Smooth muscle cell of the brain vasculature (primary cell): ENCODE results near the gene GOLGA6D.
"Not testable (repeated sequence)": the region's sequence is repeated elsewhere in the genome, so short reads cannot be mapped to it uniquely, and the experiment has no call there.

Experiments used
- DNase-seq: peaks from one replicate; pipeline ENCODE4 v3.0.0-alpha.2; 2012; ENCODE audit warnings: low read depth, low spot score

GOLGA6D gene

DNA sequence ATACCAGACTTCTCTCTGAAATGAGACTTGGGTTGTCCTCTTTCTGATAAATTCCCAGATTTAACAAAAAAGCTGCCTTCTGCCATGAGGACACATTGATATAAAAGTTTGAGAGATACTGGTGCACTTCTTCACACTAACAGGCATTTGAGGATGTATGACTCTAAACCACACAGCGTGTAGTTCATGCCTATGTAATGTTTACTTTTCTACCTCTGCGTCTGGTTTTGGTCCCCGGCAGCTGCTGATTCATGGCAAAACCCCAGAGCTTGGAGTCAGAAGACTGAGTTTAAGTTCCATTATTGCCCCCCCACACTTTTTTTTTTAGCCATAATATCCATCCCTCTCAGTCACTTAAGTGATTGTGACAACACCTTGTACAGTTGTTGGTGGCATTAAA lies 1.5 kb downstream of the GOLGA6D start:
- DNase-seq, result not testable (repeated sequence)

DNA sequence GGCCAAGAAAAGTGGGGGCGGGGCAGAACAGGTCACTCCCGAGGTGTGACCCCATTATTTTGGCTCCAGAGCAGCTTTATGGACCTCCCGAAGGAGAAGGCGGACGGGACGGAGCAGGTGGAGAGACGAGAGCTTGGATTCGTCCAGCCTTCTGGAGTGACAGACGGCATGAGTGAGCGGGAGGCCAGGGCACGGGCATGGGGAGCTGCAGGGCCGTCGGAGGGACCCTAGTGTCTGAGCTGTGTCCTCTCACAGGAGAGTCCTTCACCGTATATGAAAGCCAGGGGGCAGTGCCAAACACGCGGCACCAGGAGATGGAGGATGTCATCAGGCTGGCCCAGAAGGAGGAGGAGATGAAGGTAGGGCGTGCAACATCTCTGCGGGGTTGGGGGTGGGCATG lies 11.0 kb downstream of the GOLGA6D start:
- not testable (repeated sequence) for DNase-seq

DNA sequence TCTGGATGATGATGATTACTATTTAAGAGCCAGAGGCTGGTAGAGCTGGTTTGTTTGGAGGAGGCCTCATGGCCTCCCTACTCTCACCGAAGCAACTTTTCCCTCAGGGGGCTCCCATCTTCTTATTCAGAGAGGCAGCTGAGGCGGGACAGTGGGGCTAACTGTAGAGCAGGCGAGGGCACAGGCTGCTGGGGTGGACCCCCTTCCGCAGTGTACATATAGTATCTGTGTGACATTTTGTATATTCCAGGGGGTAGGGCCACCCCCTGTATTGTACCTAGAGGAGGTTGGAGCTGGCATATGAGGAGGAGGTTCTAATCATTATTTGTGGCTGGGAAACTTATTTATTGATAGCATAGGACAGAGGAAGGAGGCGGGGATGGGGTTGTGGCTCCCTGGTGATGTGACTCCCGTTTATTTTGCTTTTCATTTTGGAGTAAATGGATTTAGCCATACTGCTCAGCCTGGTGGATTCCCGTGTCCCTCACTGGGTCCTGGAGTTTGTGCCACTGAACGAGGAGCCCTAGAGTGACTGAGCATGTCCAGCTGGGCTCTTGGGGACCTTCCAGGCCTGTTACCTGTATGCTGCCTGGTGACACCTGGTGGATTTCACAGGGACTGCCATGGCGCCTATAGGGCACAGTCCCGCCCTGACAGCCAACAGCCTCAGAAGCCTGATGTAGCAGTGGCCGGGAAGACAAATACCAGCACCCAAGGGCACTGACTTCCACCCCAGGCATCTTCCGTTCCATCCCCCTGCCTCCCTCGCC lies 16.1 kb downstream of the GOLGA6D start:
- DNase-seq, result not testable (repeated sequence)

DNA sequence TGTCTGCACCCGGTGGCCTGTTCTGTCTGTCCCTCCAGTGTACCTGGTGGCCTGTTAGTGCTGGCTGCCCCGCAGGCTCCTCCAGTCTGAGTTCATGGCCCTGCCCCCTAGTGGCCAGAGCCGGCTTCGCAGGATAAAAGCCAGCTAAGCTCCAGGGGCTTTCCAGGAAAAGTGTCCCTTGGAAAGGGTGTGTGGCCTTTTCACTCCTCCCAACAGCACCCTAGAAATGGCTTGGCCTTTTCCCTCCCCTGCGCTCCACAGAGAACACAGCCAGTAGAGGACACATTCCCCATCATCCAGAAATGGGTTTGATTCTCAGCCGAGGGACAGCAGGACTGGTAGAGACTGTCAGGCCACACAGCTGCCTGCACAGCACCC lies 16.7 kb downstream of the GOLGA6D start:
- DNase-seq, result not testable (repeated sequence)

DNA sequence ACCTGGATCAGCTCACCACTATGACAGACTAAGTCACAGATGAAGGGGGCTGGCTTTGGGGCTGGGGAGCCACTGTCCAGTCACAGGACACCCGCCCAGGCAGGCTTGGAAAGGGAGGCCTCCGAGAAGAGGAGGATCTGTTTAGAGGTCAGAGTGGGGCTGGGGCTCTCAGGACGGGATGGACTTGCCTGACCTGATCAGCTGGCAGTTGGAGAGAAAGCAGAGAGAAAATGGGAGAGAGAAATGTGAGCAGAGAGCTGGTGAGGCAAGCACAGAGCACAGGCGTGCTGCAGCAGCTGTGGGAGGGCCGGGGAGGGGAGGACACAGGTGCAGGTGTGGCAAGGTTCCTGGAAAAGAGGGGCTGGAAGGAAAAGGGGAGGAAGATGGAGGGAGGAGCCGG lies 17.4 kb downstream of the GOLGA6D start:
- not testable (repeated sequence) for DNase-seq

DNA sequence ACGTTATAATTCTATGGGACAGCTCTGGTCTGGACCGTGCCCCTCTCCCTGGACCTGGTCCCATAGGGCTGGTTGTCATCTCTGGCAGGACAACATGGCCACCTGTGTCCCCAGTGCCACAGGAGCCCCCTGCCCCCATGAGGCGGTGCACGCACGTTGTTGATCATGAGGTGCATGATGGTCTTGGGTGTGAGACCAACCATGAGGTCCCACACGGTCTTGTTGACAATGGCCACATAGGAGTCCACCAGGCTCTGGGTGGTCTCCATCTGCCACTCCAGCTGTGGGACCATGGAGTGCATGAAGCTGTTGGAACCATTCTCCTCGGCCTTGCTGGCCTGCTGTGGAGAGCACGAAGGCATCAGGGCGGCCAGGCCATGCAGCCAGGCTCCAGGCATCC lies 19.7 kb downstream of the GOLGA6D start:
- no peak for DNase-seq

DNA sequence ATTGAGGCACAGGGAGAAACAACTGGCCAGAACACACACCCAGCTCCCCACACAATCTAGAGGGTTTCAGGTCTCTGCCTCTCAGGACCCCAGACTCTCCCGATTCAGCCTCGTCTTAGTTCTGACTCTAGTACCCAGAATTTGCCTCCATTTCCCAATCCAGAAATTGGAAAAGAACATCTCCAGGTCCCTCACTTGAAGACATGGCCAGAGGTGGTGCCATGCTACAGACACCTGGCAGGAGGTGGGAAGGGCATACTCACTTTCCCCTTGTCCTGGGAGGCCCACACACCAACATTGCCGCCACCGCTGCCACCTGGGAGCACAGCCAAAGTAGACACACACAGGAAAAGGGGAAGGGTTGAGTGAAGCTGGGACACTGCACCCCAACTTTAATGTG lies 20.1 kb downstream of the GOLGA6D start:
- DNase-seq, result not testable (repeated sequence)

DNA sequence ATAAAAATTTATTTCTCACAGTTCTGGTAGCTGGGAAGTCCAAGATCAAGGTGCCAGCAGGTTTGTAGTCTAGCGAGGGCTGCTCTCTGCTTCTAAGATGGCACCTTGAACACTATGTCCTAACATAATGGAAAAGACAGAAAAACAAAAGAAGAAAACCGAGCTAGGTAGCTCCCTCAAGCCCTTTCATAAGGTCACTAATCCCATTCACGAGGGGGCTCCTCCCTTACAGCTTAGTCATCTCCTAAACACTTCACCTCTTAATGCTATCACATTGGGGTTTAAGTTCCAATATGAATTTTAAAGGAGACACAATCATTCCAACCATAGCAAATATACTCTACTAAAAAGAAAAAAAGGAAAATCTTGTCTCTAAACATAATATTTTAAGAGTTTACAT lies 23.6 kb downstream of the GOLGA6D start:
- DNase-seq, result no peak

DNA sequence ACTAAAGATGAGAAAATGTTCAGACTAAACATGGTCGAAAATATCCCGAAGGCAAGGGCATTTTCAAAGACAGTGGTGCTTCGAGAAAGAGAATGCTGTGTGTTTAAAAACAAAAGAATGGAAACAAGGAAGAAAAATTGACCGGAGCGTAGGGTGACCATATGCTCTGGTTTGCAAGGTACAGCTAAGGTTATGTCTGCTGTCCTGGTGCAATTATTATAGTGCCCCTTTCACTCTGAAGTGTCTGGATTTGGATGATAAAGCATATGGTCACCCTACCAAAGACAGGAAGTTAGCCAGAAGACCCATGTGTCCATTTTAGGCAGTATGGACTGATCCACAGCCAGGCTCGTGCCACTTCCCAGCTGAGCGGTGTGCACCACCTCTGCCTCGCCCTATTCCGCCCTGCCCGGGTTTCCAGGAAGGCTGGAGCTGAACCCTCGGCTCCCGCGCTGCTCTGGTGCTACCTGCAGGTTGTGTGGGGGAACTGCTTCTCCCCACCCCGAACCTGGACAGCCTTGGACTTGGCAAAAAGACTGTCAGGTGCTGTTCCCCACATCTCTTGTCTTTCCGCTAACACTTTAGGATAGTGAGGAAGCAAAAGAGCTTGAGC lies 25.2 kb downstream of the GOLGA6D start:
- DNase-seq, result no peak

DNA sequence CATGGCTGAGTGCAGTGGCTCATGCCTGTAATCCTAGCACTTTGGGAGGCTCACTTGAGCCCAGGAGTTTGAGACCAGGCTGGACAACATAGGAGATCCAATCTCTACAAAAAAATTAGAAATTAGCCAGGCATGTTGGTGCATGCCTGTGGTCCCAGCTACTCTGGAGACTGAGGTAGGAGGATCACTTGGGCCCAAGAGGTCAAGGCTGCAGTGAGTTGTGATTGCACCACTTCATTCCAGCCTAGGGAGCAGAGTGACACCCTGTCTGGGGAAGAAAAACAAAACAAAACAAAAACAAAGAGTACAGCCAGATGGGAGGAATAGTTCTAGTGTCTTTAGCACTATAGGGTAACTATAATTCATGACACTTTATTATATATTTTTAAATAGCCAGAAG lies 27.1 kb downstream of the GOLGA6D start:
- DNase-seq, result no peak

DNA sequence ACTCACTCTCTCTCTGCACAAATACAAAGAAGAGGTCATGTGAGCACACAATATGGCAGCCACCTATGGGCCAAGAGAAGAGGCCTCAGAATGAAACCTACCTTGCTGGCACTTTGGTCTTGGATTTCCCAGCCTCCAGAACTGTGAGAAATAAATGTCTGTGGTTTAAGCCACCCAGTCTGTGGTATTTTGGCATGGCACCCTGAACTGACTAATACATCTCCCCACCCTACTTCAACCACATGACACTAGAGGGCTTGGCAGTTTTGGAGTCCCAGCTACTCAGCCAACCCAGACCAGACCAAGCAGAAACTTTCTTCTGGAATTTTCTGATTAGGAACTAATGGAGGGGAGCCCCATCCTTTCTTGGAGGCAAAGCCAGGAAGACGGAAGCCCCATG lies 29.9 kb downstream of the GOLGA6D start:
- DNase-seq, result not testable (repeated sequence)

DNA sequence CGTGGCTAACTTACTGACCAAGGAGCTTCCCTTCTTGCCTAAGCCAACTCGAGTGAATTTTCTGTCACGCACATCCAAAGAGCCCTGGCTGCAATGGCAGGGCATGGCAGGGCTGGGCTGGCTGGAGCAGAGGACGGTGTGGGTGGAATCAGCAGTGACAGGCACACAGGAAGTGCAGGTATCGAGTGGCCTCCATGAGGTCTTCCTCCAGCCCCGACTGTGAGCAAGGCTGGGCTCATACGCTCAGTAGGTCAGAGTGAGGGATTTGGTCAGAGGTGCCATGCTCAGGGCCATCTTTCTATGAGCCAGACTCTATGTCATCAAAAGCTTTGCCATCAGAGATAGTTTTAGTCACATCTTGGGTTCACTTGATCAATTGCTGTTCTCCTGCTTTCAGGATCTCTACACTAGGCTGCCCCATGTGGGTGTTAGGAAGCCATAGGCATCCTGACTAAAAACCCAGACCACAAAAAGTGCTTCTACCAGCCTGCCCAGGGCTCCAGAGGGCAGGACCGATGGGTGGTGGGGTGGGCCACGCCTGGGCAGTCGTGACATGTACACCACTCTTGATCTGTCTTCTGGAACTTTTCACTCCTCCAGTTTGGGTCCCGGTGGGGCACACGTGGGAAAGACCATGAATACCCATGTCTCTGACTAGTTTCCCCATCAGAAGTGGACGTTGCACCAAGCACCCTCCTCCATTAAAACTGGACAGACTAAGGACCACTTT lies 30.6 kb downstream of the GOLGA6D start:
- DNase-seq, result no peak

DNA sequence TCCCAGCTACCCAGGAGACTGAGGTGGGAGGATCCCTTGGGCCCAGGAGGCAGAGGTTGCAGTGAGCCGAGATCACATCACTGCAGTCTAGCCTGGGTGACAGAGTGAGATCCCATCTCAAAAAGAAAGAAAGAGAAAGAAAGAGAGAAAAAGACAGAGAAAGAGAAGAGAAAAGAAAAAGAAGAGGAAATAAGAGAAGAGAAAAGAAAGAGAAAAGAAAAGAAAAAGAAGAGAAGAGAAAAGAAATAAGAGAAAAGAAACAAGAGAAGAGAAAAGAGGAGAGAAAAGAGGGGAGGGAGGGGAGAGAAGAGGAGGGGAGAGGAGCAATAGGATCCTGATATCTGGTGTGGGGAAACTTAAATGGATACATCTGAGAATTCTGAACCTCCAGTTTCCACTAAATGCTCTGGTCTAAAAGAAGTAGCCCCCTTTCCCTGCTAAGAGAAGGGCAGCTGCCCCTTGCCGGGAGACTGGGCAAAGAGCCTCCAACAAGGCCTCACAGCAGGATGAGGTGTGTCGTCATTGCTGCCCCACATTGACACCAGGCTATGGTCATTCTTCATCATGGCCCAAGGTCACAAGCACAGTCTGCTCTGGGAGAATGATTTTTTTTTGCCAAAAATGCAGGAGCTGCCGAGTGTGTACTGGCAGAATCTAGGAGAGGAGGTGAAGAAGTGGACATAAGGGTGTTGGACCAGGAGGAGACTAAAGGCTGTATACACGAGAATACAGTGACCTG lies 32.1 kb downstream of the GOLGA6D start:
- DNase-seq, result no peak

DNA sequence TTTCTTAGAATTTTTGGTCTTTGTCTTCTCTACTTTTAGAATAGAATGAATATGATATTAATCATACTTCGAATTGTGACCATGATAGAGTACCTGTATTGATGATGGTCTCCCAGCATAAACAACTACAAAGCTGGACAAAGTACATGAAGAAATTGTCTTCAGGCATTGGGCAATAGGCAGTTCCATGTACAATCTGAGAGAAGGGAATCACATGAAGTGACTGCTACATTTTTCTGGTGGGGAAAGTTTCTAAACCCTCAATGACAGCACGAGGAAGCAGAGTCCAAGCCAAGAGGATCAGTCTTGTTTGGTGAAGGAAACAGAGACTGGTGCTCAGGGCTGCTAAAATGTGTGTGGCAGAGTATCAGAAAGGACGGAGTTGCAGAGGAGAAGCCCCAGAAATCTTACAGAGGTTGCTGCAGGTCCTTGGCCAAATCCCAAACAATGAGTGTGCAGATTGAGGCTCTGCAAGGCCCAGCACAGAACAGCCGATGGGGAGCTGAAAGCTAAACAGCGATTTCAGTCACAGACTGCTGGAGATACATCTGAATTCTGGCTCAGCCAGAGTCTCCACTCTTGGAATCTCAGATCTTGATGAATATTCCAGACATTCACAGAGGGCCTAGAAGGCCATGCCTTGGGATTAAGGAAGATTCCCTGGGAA lies 36.7 kb downstream of the GOLGA6D start:
- DNase-seq, result not testable (repeated sequence)

DNA sequence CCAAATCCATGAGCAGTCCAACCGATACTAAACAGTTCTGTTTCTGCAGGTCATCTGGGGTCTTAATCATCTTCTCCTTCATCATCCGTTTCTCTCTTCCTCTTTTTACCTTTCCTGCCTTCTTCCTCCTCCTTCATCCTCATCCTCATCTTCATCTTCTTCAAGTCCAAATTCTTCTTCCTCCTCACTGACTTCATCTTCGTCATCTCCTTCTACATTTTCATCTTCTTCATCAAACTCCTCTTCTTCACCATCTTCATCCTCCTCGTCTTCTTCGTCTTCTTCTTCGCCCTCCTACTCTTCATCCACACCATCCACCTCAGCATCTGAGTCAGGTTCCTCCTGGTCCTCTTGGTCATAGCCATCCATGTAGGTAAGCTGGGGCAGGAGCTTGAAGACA lies 39.1 kb downstream of the GOLGA6D start:
- DNase-seq, result no peak

DNA sequence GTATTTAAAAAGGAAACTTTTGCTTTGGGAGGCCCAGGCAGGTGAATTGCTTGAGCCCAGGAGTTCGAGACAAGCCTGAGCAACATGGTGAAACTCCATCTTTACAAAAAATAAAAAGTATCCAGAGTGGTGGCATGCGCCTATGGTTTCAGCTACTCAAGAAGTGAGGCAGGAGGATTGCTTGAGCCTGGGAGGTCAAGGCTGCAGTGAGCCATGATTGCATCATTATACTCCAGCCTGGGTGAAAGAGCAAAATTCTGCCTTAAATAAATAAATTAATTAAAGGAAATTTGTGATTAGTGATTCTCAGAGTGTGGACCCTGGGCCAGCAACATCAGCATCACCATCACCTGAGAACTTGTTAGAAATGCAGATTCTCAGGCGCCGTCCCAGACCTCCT lies 43.3 kb downstream of the GOLGA6D start:
- DNase-seq, result no peak

DNA sequence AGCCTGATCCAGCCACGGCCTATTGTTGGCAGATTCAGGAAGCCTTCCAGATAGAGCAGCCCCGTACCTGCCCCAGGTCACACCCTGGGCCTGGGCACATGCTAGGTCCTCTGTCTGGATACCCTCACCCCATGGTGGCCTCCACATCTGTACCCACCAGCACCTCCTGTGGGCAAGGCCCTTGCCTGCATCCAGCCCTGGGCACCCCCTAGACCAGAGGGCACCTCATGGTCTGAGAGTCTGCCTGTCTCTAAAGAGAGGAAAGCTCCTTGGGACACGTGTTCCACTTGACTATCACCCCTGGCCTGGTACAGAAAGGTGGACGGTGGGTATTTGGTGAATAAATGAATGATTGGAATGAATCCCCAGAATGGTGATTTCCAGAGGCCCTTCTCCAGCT lies 44.4 kb downstream of the GOLGA6D start:
- no peak for DNase-seq

DNA sequence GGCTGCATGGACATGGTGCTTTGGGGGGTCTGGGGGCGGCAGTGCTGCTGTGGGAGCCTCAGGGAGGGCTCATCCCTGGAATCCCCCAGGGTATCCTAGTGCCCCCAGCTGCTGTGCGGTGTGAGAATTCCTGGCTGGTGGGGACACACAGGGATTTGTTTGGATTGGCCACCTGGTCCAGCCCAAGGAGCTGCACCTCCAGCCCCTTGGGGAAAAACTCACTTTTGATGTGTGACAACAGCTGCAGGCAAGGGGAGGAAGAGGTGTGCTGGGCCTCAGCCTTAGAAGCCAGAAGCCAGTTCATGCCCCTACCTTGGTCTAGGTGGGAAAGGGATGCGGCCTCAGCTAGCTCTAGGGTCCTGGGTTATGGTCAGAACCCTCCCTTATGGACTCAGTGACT lies 44.9 kb downstream of the GOLGA6D start:
- DNase-seq, result no peak

DNA sequence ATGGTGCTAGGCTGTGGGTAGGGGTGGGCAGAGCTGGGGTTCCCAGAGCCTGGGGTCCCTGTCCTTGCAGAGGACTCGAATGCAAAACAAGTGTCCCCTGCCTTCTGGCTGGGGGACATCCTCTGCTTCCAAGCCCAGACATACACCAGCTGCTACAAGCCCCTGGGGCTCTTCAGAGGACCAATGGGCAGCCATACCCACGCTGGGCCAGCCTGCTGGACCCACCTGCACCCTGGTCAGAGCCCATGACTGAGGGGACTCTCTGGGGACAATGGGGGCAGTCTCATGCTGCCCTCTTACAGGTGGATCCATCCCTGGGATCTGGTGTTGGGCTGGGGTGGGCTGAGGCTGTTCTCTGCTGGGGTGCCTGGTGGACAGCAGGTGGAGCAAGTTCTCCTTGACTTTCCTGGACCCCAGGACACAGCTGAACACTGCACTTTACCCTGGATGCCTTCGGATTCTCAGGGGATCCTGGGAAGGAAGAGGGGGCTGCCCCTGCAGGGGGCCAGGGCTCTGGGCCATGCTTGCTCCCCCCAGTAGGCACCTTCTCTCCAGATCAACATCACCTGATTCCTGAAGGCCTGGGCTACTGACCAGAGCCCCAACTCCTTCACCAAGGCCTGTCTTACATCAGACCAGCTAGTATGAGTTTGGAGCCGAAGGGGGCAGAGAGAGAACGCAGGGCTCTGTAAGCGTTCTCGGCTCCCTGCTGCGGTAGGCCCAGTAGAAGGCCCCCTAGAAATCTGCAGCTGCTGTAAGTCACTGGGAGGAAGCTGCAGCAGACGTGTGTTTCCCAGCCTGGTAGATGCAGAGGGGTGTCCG lies 46.1 kb downstream of the GOLGA6D start:
- DNase-seq, result no peak

DNA sequence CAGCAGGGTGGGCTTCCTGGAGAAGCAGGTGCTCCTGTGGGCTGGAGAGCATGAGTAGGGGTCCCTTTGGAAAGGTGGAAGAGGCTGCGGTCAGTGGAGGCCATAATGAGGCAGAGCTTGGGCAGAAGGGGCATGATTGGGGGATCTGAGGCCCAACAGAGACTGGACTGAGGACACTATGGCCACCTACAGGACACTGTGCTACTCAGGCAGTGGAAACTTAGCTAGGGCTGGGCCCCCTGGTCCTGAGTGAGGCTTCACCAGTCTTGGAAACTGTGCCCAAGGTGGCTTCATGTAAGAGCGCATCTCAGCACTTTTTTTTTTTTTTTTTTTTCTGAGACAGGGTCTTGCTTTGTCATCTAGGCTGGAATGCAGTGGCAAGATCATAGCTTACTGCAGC lies 46.9 kb downstream of the GOLGA6D start:
- DNase-seq, result no peak

DNA sequence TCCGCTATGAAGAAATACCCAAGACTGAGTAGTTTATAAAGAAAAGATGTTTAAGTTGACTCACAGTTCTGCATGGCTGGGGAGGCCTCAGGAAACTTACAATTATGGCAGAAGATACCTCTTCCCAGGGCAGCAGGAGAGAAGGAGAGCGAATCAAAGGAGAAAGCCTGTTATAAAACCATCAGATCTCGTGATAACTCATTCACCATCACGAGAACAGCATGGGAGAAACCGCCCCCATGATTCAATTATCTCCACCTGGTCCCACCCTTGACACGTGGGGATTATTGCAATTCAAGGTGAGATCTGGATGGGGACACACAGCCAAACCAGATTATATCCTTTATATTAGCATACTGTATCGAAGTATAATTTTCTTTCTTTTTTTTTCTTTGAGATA lies 49.5 kb downstream of the GOLGA6D start:
- not testable (repeated sequence) for DNase-seq
